NOMO-1 (cell line): Measurements from ENCODE around the gene CBX1.
"Not testable (repeated sequence)": the region's sequence is repeated elsewhere in the genome, so short reads cannot be mapped to it uniquely, and the experiment has no call there.

Experiments used
- DNase-seq, 2 experiments: peaks; one replicate each; lab custom pipeline; 2025; ENCODE audit not compliant: unreplicated experiment in 2 of 2; lab: John Stamatoyannopoulos, UW

The CBX1 gene

GRCh38 chr17:48074322-48075081 is 26.8 kb downstream of the CBX1 start:
- peak in 1 of 2 experiments; percentile 51 for DNase-seq

DNA sequence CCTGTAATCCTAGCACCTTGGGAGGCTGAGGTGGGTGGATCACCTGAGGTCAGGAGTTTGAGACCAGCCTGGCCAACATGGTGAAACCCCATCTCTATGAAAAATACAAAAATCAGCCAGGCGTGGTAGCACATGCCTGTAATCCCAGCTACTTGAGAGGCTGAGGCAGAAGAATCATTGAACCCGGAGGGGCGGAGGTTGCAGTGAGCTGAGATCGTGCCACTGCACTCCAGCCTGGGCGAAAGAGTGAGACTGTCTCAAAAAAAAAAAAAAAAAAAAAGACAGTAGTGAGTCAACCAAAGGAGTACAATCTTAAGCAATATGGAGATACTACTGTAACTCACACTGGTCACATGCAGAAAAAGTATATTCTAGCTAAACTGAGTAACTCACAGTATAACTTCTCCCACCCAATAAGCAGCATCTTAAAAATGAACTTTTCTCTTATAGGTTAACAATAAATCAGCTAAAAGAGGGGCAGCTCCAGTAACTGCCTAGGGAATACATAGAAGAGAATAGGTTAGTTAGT is 27.6 kb downstream of the CBX1 start:
- not testable (repeated sequence) for DNase-seq

DNA sequence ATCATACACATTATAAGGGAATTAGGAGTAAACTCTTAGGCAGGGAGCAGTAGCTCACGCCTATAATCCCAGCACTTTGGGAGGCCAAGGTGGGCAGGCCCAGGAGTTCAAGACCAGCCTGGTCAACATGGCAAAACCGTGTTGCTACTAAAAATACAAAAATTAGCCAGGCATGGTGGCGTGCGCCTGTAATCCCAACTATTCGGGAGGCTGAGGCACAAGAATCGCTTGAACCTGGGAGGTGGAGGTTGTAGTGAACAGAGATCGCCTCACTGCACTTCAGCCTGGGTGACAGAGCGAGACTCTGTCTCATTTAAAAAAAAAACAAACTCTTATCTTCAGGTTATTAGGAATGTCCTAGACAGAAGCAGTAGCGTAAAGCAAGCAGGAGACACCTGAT is 28.5 kb downstream of the CBX1 start:
- not testable (repeated sequence) for DNase-seq

- DNase-seq, result no peak
Observed at GRCh38 chr17:48071654-48072053, 29.6 kb downstream of the CBX1 start.

DNA sequence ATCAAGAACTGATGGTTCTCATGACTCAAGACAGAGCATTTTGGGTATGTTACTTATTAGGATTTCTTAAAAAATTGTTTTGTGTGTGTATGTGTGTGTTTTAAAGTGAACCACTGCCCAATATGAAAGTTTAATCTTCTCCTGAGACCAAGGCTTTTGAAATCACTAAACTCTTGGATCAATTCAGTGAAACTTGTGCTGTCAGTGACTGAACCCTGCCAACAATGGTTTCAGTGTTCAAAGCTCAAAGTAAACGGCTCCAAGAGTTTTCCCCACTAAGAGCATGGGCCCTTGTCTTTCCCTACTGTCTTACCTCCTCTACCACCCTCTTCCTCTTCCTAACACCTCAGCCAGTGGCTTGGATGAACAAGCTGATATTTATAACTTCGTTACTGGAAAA is 31.1 kb downstream of the CBX1 start:
- no peak for DNase-seq

DNA sequence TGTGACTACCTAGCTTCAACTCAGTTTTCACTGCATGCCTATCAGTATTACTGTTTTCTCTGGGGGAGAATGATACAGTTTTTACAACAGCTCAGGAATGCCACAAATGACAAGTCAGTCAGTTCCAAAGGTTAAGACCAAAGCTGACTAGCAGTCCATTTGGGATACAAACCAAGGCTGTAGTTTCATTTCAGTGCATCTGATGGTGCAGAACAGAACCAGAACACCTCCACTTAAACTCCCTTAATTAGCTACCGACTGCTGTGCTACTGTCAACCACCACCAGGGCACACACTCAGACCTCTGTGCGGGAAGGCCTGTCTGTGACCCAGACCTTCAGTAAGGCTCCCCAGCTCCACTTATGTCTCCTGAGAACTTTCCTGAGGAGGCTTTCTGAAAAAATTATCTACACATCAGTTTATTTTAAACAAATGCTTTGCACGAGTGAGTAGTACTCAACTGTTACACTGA is 32.8 kb downstream of the CBX1 start:
- no peak for DNase-seq

DNA sequence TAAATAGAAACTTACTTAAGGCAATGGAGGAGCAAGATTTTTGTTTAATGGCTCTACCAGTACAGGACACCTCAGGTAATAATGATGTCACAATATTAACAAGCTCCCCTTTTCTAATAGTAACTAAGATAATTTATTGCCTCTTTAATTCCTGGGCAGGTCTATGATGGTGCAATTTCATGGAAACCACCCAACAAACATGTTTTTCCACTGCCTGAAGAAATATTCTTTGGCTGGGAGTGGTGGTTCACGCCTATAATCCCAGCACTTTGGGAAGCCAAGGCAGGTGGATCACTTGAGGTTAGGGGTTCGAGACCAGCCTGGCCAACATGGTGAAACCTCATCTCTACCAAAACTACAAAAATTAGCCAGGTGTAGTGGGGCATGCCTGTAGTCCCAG is 33.5 kb downstream of the CBX1 start:
- not testable (repeated sequence) for DNase-seq

DNA sequence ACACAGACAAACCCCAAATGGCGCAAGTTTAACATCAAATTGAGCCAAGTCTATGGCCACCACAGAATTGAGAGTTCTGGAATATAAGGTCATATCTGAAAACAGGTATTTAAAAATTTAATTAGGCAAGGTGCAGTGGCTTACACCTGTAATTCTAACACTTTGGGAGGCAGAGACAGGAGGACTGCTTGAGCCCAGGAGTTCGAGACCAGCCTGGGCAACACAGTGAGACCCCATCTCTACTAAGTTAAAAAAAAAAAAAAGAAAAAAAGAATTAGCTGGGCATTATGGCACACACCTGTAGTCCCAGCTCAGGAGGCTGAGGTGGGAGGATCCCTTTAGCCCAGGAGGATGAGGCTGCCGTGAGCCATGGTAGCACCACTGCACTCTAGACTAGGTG is 34.0 kb downstream of the CBX1 start:
- no peak for DNase-seq

DNA sequence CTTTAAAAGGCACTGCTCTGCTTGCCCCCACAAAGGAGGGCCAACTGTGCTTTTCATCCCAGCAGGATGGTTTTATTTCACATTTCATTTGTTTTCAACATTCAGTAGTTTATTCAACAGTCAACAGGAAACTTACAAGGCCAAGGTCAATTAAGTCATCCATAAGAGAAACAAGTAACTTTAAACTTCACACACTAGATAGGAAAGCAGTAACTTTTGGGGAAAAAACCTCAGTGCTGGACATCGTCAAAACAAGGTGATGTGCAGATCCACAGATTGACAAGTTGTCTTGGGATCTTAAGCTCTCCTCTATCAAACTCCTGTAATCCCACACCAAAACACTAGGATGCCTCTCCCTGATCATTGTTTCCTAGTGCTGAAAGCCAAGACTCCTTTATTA is 34.6 kb downstream of the CBX1 start:
- no peak for DNase-seq

- no peak for DNase-seq
Observed at GRCh38 chr17:48066192-48066591, 35.1 kb downstream of the CBX1 start.

DNA sequence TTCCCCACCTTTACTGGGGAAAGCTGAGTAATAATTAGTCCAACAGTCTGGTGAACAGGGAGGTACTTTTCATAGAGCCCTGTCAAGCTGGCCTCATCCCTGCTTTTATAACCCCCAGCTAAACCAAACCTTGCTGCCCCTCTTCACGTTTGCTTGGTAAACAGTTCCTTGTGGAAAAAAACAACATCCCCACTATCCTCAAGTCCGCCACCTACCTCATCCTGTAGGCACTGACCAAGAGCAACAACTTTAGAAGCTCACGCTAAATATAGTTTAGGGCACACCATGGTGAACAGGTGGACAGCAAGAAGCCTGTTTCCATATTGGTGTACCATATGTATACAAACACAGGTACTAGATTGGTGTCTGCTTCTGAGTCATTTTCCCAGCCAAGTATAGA is 36.6 kb downstream of the CBX1 start:
- DNase-seq, result no peak

DNA sequence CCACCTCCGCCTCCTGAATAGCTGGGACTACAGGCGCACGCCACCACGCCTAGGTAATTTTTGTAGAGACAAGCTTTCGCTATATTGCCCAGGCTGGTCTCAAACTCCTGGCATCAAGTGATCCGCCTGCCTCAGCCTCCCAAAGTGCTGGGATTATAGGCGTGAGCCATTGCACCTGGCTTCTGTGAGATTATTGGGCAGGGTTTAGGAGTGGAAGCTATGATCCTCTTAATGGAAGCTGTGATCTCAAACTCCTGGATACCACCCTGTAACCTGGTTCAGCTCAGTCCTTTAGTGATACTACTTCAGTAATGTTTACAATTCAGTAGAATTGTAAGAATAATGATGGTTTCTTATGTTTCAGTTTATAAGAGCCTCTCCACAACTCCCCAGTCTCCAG is 39.0 kb downstream of the CBX1 start:
- no peak for DNase-seq

GRCh38 chr17:48060249-48060648 is 41.0 kb downstream of the CBX1 start:
- peak in 1 of 2 experiments; percentile 17 for DNase-seq

GRCh38 chr17:48059125-48059668 is 42.1 kb downstream of the CBX1 start:
- no peak for DNase-seq

- no peak for DNase-seq
Observed at GRCh38 chr17:48058393-48059124, 42.7 kb downstream of the CBX1 start.

GRCh38 chr17:48057626-48058025 is 43.7 kb downstream of the CBX1 start:
- DNase-seq, result no peak

- DNase-seq, result no peak
Observed at GRCh38 chr17:48056879-48057278, 44.4 kb downstream of the CBX1 start.

DNA sequence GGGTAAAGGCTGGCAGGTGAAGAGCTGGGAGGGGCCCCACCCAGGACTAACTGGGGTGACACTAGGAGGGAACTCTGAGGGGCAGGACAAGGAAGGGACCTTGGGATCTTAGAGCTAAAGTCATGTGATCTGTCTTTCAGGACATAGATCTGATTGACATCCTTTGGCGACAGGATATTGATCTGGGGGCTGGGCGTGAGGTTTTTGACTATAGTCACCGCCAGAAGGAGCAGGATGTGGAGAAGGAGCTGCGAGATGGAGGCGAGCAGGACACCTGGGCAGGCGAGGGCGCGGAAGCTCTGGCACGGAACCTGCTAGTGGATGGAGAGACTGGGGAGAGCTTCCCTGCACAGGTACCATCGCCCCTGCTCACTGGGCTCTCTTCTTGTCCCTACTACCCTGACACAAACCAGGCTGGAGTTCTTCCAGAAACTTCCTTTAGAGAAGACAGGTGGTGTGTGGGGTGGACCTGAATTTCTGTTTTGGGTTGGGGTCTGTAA is 45.0 kb downstream of the CBX1 start:
- no peak for DNase-seq

DNA sequence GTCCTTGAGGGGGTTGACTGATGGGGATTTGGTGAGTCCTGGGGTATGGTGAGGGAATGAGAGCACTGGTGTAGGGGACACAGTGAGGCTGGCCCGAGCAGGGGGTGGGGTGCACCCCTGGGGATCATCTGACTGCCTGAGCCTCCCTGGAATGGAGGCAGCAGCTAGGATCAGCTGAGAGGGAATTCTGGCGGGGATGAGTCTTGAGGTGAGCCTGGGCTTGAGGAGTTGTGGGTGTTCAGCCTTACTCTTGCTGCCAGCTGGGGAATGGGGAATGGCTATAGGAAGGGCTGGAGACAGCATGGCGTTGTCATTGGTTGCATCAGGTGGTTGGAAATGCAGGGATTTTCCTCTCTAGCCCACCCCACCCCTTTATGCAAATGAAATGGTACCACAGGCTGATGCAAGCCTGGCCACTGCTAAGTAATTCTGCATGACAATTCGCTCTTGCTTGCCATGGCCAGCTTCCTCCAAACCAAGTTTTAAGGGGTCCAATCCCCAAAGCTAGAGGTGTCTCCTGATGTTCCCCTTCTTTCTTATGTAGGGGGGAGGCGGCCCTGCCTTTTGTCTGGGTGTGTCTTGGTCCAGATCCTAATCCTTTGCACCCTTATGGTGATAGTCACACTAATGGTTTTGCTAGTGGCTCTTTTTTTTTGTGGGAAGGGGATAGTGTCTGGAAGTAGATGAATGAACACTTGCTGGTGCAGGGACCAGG is 45.6 kb downstream of the CBX1 start:
- no peak for DNase-seq

DNA sequence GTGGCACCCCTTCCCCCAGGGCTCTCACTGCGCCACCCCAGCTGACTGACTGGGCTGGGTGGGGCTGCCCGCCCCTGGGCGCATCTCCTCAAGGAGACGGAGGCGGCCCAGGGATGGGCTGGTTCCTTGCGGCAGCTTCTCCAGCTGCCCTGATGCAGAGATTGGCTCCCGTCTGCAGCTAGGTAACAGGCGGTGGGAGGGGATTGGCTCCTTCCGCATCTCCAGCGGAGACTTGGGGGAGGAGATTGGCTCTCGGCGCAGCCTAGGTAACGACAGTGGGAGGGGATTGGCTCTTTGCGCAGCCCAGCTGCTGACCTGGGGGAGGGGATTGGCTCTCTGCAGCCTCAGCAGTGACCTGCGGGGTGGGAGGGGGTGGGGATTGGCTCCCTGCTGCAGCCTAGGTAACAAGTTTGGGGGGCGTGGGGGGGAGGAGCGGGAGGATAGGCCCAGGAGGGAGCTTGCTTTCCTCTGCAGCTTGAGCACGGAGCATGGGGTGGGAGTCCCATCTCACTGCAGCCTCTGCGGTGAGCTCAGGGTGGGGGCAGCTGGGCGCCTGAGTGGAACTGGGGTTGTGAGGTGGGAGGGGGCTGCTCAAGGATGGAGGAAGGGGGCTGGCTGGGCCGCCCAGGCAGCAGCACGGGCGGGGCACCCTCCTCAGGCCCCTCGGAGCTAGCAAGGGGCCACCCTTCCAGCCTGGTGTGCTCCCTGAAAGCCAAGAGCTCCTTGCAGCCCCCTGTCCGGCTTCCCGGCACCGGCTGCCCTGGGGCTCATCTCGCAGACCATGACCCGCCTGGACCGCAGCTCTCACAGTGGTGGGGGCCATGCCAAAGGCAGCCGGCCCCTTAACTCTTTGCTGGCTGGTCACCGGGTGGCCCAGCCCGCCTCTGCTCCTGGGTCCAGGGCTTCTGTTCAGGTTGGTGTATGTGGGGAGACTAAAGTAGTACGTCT is 46.8 kb downstream of the CBX1 start:
- no peak for DNase-seq
